HG02642 (cell line): Measurements from ENCODE around the gene GPR148.

Experiments used
- ATAC-seq: cut with Tn5 transposase; IDR thresholded peaks from one replicate; pipeline ENCODE4 v1.9.1; 2021; ENCODE audit warnings: mild to moderate bottlenecking; ENCODE audit not compliant: unreplicated experiment, poor library complexity

Gene GPR148

GRCh38 chr2:130749078-130749477, 20.2 kb downstream of the GPR148 start:
- no peak for ATAC-seq

- no peak for ATAC-seq
Observed at GRCh38 chr2:130749641-130750040, 20.8 kb downstream of the GPR148 start.

- ATAC-seq, result no peak
Observed at GRCh38 chr2:130754811-130755210, 25.9 kb downstream of the GPR148 start.

- ATAC-seq, result peak; percentile 44
Observed at GRCh38 chr2:130755256-130756052, 26.6 kb downstream of the GPR148 start, which contains the start of gene AMER3. Gene AMER3 (plus strand): TSS chr2:130755540. CDS start chr2:130762073, 6,533 bp downstream.

- peak; percentile 56 for ATAC-seq
Observed at GRCh38 chr2:130756053-130756873, 27.4 kb downstream of the GPR148 start.

GRCh38 chr2:130756874-130757668, 28.2 kb downstream of the GPR148 start:
- ATAC-seq, result no peak

GRCh38 chr2:130759906-130760753, 31.3 kb downstream of the GPR148 start:
- ATAC-seq, result no peak

- ATAC-seq, result no peak
Observed at GRCh38 chr2:130760754-130761751, 32.2 kb downstream of the GPR148 start.

- no peak for ATAC-seq
Observed at GRCh38 chr2:130762031-130762909, 33.4 kb downstream of the GPR148 start.

- no peak for ATAC-seq
Observed at GRCh38 chr2:130762910-130763385, 34.1 kb downstream of the GPR148 start.

- no peak for ATAC-seq
Observed at GRCh38 chr2:130763405-130763804, 34.5 kb downstream of the GPR148 start.

GRCh38 chr2:130764035-130764820, 35.4 kb downstream of the GPR148 start:
- no peak for ATAC-seq

GRCh38 chr2:130764821-130765115, 35.9 kb downstream of the GPR148 start:
- no peak for ATAC-seq

- ATAC-seq, result no peak
Observed at GRCh38 chr2:130765464-130765863, 36.6 kb downstream of the GPR148 start.

- no peak for ATAC-seq
Observed at GRCh38 chr2:130766037-130766436, 37.2 kb downstream of the GPR148 start.

GRCh38 chr2:130766711-130767407, 38.0 kb downstream of the GPR148 start:
- no peak for ATAC-seq
